ENCODE results near the gene APLP2. TPM values are rescaled to one million over a fixed set of nuclear protein-coding genes. Genes with fewer than 3 reads are reported as not detected.

APLP2 gene
- total RNA-seq, 2 experiments from 2014 or later: 25.5 to 29.8 TPM

DNA sequence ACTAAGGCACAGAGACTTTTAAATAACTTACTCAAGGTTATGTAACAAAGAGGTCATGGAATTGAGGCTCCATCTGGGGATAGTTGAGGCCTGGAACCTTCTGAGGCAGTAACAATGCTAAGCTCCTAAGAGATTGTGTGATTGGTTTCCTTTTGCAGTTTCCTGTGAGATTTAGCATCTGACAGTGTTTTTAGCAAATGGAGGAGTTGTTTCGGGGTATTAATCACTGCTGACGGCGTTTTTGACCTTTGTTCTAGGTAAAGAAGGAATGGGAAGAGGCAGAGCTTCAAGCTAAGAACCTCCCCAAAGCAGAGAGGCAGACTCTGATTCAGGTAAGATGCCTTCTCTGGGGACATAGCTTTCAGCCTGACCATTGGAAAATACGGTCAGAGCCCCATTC, 57.8 kb downstream of the APLP2 start:
- peaks cover 26% of the 10 kb centered on the region for H3K36me3 Mint-ChIP-seq (ENCODE audit: low read depth)
- intact Hi-C loops (cut with micrococcal nuclease): no loop called here
- CTCF ChIA-PET: interaction anchor here (1.3 kb wide), 1 partner anchor 57 kb away, joined by 3 read pairs; no protein-coding TSS in a partner anchor
- H3K4me1 Mint-ChIP-seq (ENCODE audit: low read depth): peaks cover under 1% of the 10 kb centered on the region
- no peak for ATAC-seq
- TF ChIP-seq, protein P1, sequence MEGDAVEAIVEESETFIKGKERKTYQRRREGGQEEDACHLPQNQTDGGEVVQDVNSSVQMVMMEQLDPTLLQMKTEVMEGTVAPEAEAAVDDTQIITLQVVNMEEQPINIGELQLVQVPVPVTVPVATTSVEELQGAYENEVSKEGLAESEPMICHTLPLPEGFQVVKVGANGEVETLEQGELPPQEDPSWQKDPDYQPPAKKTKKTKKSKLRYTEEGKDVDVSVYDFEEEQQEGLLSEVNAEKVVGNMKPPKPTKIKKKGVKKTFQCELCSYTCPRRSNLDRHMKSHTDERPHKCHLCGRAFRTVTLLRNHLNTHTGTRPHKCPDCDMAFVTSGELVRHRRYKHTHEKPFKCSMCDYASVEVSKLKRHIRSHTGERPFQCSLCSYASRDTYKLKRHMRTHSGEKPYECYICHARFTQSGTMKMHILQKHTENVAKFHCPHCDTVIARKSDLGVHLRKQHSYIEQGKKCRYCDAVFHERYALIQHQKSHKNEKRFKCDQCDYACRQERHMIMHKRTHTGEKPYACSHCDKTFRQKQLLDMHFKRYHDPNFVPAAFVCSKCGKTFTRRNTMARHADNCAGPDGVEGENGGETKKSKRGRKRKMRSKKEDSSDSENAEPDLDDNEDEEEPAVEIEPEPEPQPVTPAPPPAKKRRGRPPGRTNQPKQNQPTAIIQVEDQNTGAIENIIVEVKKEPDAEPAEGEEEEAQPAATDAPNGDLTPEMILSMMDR (IDR thresholded peaks at IDR 0.05): no peak
- no peaks in the 10 kb centered on the region for H3K9me3 Mint-ChIP-seq
- POLR2A ChIA-PET: no interaction called here
- H3K4me3 Mint-ChIP-seq: no peak overlapping the region
- no peaks in the 10 kb centered on the region for H3K27me3 Mint-ChIP-seq
- DNase-seq: no peak
- H3K27ac Mint-ChIP-seq: no peak overlapping the region

DNA sequence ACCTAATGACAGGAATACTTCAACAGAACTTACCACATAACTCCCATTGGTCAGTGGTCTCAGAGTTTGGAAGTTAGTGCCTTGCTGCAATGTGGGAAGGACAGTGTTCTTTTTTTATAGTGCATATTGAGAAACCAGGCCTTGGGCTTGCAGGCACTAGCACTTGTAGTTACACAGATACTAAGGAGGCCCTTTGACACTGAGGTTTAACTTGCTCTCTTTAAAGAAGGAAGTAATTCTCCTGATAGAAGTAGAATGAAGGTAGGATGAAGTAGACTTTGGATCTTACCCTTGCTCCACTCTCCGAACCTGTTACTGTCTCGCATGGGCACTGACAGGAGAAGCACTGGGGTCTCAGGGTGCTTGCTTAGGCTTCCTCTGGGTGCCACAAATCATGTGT, 58.9 kb downstream of the APLP2 start:
- H3K4me3 Mint-ChIP-seq: no peak overlapping the region
- peaks cover 16% of the 10 kb centered on the region for H3K36me3 Mint-ChIP-seq (ENCODE audit: low read depth)
- CTCF ChIA-PET: interaction anchor here (1.2 to 4.3 kb wide), 3 partner anchors 14 to 137 kb away, joined by 3 to 54 read pairs (median 4); no protein-coding TSS in a partner anchor
- H3K27me3 Mint-ChIP-seq: no peaks in the 10 kb centered on the region
- H3K27ac Mint-ChIP-seq: no peak overlapping the region
- H3K9me3 Mint-ChIP-seq: no peaks in the 10 kb centered on the region
- TF ChIP-seq, protein P1 (IDR thresholded peaks at IDR 0.05): no peak
- intact Hi-C loops (cut with micrococcal nuclease): no loop called here
- ATAC-seq: no peak
- POLR2A ChIA-PET: interaction anchor here (1.2 kb wide), 1 partner anchor 127 kb away, joined by 3 read pairs; no protein-coding TSS in a partner anchor
- H3K4me1 Mint-ChIP-seq (ENCODE audit: low read depth): no peaks in the 10 kb centered on the region
- DNase-seq: no peak

DNA sequence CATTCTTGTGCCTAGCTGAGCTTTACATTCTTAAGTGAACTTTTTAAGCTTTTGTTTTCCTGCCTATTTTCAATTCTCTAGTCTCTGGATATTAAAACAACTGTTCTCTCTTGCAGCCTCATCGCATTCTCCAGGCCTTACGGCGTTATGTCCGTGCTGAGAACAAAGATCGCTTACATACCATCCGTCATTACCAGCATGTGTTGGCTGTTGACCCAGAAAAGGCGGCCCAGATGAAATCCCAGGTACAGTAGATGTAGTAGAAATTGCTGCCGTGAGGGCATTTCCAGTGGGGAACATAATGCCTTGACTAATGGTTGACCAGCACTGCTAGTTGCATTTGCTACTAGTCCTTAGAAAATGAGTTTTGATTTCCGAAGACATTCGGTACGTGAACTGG, 60.2 kb downstream of the APLP2 start:
- ATAC-seq: no peak
- POLR2A ChIA-PET: interaction anchor here (1.0 to 1.2 kb wide), 2 partner anchors 128 to 203 kb away, joined by 3 read pairs; no protein-coding TSS in a partner anchor
- TF ChIP-seq, protein P1 (IDR thresholded peaks at IDR 0.05): no peak
- Mint-ChIP-seq H3K4me1 (ENCODE audit: low read depth) (no peaks in the 10 kb centered on the region), H3K4me3 (no peak overlapping the region), H3K9me3 (no peaks in the 10 kb centered on the region), H3K36me3 (ENCODE audit: low read depth) (peaks cover 4% of the 10 kb centered on the region), H3K27ac (no peak overlapping the region), H3K27me3 (no peaks in the 10 kb centered on the region)
- DNase-seq: no peak
- intact Hi-C loops (cut with micrococcal nuclease): loop anchor here (5.0 kb wide), 1 partner anchor 128 kb away; the partner anchor contains the start of gene PRDM10
- CTCF ChIA-PET: interaction anchor here (1.2 to 8.9 kb wide), 8 partner anchors 11 to 362 kb away, joined by 3 to 178 read pairs (median 8); no protein-coding TSS in a partner anchor

DNA sequence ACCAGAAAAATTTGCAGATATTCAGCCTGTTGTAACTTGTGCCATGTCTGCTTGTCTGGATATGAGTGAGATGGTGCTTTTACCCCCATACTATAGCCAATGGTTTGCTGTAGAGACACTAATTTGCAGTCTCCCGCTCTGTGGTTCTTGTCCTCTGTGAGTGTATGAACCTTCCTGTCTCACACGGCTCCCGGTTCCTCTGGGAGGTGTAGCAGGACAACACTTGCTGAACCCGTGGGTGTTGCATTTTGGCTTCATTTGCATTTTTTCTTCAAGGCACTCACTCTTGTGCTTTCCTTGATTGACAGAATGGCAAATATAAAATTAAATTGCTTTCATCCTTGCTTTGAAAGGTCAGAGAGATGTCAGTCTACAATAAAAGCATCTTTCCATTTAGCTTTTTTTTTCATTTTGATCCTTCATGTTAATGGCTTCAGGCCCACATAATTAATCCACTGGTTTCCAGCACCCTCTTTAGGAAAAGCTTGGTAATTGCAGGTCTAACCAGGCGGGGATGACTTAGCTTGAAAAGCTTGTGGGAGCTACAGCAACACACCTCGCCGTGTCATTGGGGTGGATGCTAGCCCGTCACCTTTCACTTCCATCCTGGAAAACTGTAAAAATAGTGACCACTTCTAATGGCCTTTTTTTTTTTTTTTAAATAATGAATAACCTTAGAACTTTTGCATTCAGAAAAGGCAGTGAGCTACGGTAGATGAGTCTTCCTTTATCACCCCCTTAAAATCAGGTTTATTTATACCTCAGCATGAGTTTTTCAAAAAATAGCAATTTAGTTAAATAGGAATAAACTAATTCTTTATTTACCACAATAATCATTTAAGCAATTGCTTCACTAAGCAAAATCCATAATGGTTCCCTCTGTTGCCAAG, 62.5 kb downstream of the APLP2 start:
- peaks cover 4% of the 10 kb centered on the region for H3K36me3 Mint-ChIP-seq (ENCODE audit: low read depth)
- intact Hi-C loops (cut with micrococcal nuclease): loop anchor here (2.0 to 5.0 kb wide), 2 partner anchors 130 to 209 kb away; partner anchors contain the start of gene PRDM10
- TF ChIP-seq, protein P1 (IDR thresholded peaks at IDR 0.05): peak; percentile 79
- ChIA-PET POLR2A (interaction anchor here (0.6 to 1.1 kb wide), 4 partner anchors 22 to 342 kb away, joined by 3 to 4 read pairs (median 4); partner anchors contain the start of gene PRDM10), CTCF (interaction anchor here (0.6 to 8.9 kb wide), 49 partner anchors 9 to 276 kb away, joined by 3 to 178 read pairs (median 5); partner anchors contain the start of genes NFRKB and PRDM10)
- H3K4me1 Mint-ChIP-seq (ENCODE audit: low read depth): no peaks in the 10 kb centered on the region
- peak; percentile 97 for ATAC-seq
- H3K27me3 Mint-ChIP-seq: no peaks in the 10 kb centered on the region
- peak; percentile 62 for DNase-seq
- no peaks in the 10 kb centered on the region for H3K9me3 Mint-ChIP-seq
- no peak overlapping the region for H3K4me3 Mint-ChIP-seq
- no peak overlapping the region for H3K27ac Mint-ChIP-seq

All from activated CD8-positive, alpha-beta T cell treated with anti-CD3 and anti-CD28 coated beads for 36 hours (primary cell).